HS-27A (cell line): ENCODE data around the gene GNG2.

Experiments used
- DNase-seq: peaks from one replicate; pipeline ENCODE4 v3.0.0-alpha.2; 2012; ENCODE audit warnings: low read depth, missing footprints

GNG2 gene

GRCh38 chr14:51856792-51857296, 3.6 kb upstream of the GNG2 start:
- no peak for DNase-seq

- DNase-seq: no peak
These were observed 1.3 kb upstream of the GNG2 start for GRCh38 chr14:51859131-51859530.

- no peak for DNase-seq
These were observed 550 bp downstream of the GNG2 start for GRCh38 chr14:51860825-51861499.

- no peak for DNase-seq
These were observed 1.9 kb downstream of the GNG2 start for GRCh38 chr14:51862176-51862796.

GRCh38 chr14:51862860-51863259, 2.4 kb downstream of the GNG2 start:
- no peak for DNase-seq

- DNase-seq: no peak
These were observed 5.7 kb downstream of the GNG2 start for GRCh38 chr14:51865953-51866747.

- no peak for DNase-seq
These were observed 7.3 kb downstream of the GNG2 start for GRCh38 chr14:51867741-51868140.

GRCh38 chr14:51868405-51868804, 8.0 kb downstream of the GNG2 start:
- no peak for DNase-seq

- no peak for DNase-seq
These were observed 9.1 kb downstream of the GNG2 start for GRCh38 chr14:51869411-51870100.

- DNase-seq: no peak
These were observed 10.2 kb downstream of the GNG2 start for GRCh38 chr14:51870606-51871005.

- DNase-seq: no peak
These were observed 11.4 kb downstream of the GNG2 start for GRCh38 chr14:51871846-51872245.

GRCh38 chr14:51872396-51872795, 12.0 kb downstream of the GNG2 start:
- DNase-seq: no peak

GRCh38 chr14:51873221-51873893, 12.9 kb downstream of the GNG2 start:
- no peak for DNase-seq

- no peak for DNase-seq
These were observed 17.4 kb downstream of the GNG2 start for GRCh38 chr14:51877810-51878209.

- no peak for DNase-seq
These were observed 18.8 kb downstream of the GNG2 start for GRCh38 chr14:51879170-51879569.

- no peak for DNase-seq
These were observed 20.6 kb downstream of the GNG2 start for GRCh38 chr14:51880835-51881580.

- DNase-seq: no peak
These were observed 21.2 kb downstream of the GNG2 start for GRCh38 chr14:51881636-51882035.

GRCh38 chr14:51883232-51883631, 22.8 kb downstream of the GNG2 start:
- DNase-seq: no peak

GRCh38 chr14:51884086-51884927, 23.9 kb downstream of the GNG2 start:
- no peak for DNase-seq

GRCh38 chr14:51889851-51890250, 29.4 kb downstream of the GNG2 start:
- no peak for DNase-seq
